HUES64 (cell line): ENCODE measurements around the gene MAST4.
A peak's percentile ranks its signal among the peaks of the same experiment; 100 is the strongest.
"Not testable (repeated sequence)": the region's sequence is repeated elsewhere in the genome, so short reads cannot be mapped to it uniquely, and the experiment has no call there.

Source experiments
- H3K27ac ChIP-seq: 2 replicates; pipeline ENCODE4 v1.7.0; 2013; ENCODE audit warnings: low read depth, low read length, inconsistent platforms
- H3K27me3 ChIP-seq: 2 replicates; pipeline ENCODE4 v1.6.1; 2013; ENCODE audit warnings: mild to moderate bottlenecking, low read length; ENCODE audit not compliant: insufficient read depth
- H3K36me3 ChIP-seq: 2 replicates; pipeline ENCODE4 v1.6.1; 2013; ENCODE audit warnings: mild to moderate bottlenecking, low read length; ENCODE audit not compliant: insufficient read depth
- H3K4me1 ChIP-seq: 2 replicates; pipeline ENCODE4 v1.6.1; 2013; ENCODE audit warnings: mild to moderate bottlenecking, low read length, moderate library complexity; ENCODE audit not compliant: insufficient read depth
- H3K4me3 ChIP-seq: 2 replicates; pipeline ENCODE4 v1.5.1; 2013; ENCODE audit warnings: mild to moderate bottlenecking, low read length, moderate library complexity
- H3K9ac ChIP-seq: 2 replicates; pipeline ENCODE4 v1.6.1; 2013; ENCODE audit warnings: mild to moderate bottlenecking, low read depth, low read length
- H3K9me3 ChIP-seq: 2 replicates; pipeline ENCODE4 v1.6.1; 2013; ENCODE audit warnings: low read depth, low read length; ENCODE audit not compliant: insufficient read depth
- WGBS: fragments of 150-250, 120-280 bp; methylation state at CpG from one replicate; pipeline ENCODE4 v1.1.7; 2013; ENCODE audit warnings: missing lambda C conversion rate; 5-methylcytosine and 5-hydroxymethylcytosine counted together

The MAST4 gene

DNA sequence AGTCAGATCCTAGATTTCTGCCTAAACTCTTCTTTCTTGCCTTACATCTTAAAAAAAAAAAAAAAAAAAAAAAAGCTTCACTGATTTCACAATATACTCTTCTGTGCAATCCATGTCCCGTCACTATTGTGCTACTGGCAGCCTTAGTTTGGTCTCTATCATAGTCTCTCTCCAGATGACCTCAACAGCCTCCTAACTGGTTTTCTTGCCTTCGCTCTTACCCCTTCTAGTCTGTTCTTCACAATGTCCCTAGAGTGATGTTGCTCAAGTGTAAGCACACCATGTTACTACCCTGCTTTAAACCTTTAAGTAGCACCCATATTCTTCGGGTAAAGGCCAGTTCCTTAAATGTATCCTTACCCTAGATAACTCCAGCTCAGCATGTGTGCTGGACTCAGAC lies 574.6 kb downstream of the MAST4 start:
- Histone ChIP-seq H3K9me3 (no peaks in the 10 kb centered on the region), H3K9ac (no peak overlapping the region), H3K27me3 (no peaks in the 10 kb centered on the region), H3K4me1 (0 out of 2 replicates have a peak, but pooled peaks cover 6% of the 10 kb centered on the region), H3K36me3 (no peaks in the 10 kb centered on the region), H3K4me3 (no peak overlapping the region), H3K27ac (no peak overlapping the region)
- WGBS = 96% methylated on average over 3 of the region's 3 CpGs

- H3K27ac ChIP-seq, H3K9ac ChIP-seq, H3K4me1 ChIP-seq, H3K36me3 ChIP-seq, H3K4me3 ChIP-seq, H3K9me3 ChIP-seq, H3K27me3 ChIP-seq: not testable (repeated sequence)
- WGBS = no CpG with 5 or more reads among the region's 2 CpGs
These were observed 577.2 kb downstream of the MAST4 start for GRCh38 chr5:67173351-67173750.

DNA sequence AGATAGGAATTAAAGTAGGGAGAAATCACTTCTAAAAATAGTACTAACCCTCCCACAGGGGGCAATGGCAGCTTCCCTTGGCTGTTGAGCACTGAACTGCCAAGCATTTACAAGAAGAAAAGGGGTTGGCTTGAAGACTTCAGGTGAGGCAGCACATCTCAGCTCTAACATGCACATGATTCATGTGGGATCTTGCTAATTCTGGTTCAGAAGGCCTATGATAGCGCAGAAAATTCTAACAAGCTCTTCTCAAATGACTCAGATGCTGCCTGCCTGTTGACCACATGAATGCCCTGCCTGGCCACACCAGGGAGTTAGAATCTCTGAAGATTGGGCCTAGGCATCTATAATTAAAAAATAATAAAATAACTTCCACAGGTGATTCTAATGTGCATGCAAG lies 577.8 kb downstream of the MAST4 start:
- 100% methylated on average over 1 of the region's 1 CpG for WGBS
- Histone ChIP-seq H3K27ac (no peak overlapping the region), H3K27me3 (no peaks in the 10 kb centered on the region), H3K9me3 (peaks cover 9% of the 10 kb centered on the region; the same call in 1 of the 2 replicates), H3K4me1 (no peaks in the 10 kb centered on the region), H3K36me3 (no peaks in the 10 kb centered on the region), H3K9ac (no peak overlapping the region), H3K4me3 (no peak overlapping the region)

GRCh38 chr5:67176936-67177335 lies 580.7 kb downstream of the MAST4 start:
- Histone ChIP-seq H3K27ac (no peak overlapping the region), H3K4me3 (no peak overlapping the region), H3K9me3 (peaks cover 9% of the 10 kb centered on the region; the same call in 1 of the 2 replicates), H3K9ac (no peak overlapping the region), H3K4me1 (peaks cover 7% of the 10 kb centered on the region), H3K27me3 (no peaks in the 10 kb centered on the region), H3K36me3 (no peaks in the 10 kb centered on the region)

DNA sequence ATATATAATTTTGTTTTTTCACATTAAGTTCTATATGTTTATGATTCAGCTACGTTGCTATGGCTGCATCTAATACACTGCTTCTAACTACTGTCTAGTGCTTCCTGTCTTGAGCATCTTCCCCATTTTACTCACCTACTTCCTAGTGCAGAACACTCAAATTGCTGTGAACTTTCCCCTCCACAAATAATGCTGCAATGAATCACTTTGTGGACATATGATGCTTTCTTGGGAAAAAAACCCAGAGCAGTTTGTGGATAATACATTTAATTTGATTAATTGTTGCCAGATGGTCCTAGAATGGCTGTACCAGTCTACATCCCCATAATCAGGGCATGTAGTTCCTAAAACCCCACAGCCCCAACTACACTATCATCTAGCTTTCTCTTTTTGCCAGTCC lies 581.9 kb downstream of the MAST4 start:
- Histone ChIP-seq H3K4me1 (peaks cover 19% of the 10 kb centered on the region), H3K4me3 (no peak overlapping the region), H3K9me3 (peaks cover 9% of the 10 kb centered on the region; the same call in 1 of the 2 replicates), H3K27ac (no peak overlapping the region), H3K27me3 (no peaks in the 10 kb centered on the region), H3K36me3 (no peaks in the 10 kb centered on the region), H3K9ac (no peak overlapping the region)
- 95% methylated on average over 1 of the region's 1 CpG for WGBS

DNA sequence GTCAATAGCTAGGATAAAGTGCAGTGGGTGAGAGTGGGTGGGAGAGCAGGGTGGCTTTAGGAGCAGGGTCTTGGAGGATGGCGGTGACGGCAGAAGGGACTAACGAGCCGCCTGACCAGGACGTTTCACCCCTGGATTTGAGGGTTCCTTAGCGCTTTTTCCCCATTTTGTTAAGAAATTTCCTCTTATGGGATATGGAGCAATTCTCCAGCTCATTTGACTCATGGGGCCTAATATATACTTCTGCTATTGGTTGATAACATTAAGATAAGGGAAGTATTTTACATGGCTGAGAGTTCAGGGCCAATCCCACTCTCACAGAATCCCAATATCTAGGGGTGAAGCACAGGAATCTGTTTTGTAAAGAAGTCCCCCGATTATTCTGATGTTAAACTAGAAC lies 582.8 kb downstream of the MAST4 start:
- Histone ChIP-seq H3K36me3 (no peaks in the 10 kb centered on the region), H3K27me3 (no peaks in the 10 kb centered on the region), H3K27ac (no peak overlapping the region), H3K4me3 (no peak overlapping the region), H3K9ac (no peak overlapping the region), H3K4me1 (peaks cover 21% of the 10 kb centered on the region), H3K9me3 (peaks cover 9% of the 10 kb centered on the region; the same call in 1 of the 2 replicates)
- 96% methylated on average over 7 of the region's 7 CpGs for WGBS

DNA sequence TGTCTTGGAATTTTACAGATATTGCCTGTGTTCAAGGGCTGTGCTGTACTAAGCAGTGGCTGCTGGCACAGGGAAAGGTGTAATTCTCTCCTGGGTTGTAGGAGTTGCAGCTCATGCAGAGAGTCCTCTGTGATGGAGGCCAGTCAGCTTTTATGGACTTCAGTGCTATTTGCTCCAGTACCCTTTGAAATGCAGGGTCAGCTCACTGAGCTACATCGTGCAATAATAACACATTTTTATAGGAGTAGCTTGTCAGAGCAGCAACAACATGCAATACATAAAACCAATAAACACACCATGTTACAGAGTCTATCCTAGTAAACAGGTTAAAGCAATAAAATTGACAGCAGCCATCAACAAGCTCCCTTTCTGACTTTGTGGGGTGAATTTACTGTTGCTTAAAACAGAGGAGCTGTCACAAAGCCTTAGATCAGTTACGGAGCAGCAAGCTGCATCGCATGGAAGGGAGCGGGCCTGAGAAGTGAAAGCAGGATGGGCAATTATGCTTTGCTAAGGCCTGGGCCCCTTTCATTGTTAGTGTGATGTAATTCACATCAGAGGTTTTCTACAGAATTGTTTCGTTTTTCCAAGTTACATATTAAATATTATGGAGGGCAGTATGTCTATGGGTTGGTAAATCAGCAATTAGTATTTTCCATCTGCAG lies 583.6 kb downstream of the MAST4 start:
- H3K9ac ChIP-seq = no peak overlapping the region
- peaks cover 9% of the 10 kb centered on the region; the same call in 1 of the 2 replicates for H3K9me3 ChIP-seq
- H3K27me3 ChIP-seq = no peaks in the 10 kb centered on the region
- no peak overlapping the region for H3K4me3 ChIP-seq
- no peaks in the 10 kb centered on the region for H3K36me3 ChIP-seq
- H3K27ac ChIP-seq = no peak overlapping the region
- 93% methylated on average over 5 of the region's 5 CpGs for WGBS
- H3K4me1 ChIP-seq = peaks cover 21% of the 10 kb centered on the region

GRCh38 chr5:67181648-67182221 lies 585.5 kb downstream of the MAST4 start:
- Histone ChIP-seq H3K9me3 (peaks cover 8% of the 10 kb centered on the region; the same call in 1 of the 2 replicates), H3K27me3 (no peaks in the 10 kb centered on the region), H3K4me1 (peaks cover 21% of the 10 kb centered on the region), H3K4me3 (no peak overlapping the region), H3K9ac (no peak overlapping the region), H3K27ac (peak overlapping the region; percentile 88; the same call in 1 of the 2 replicates), H3K36me3 (no peaks in the 10 kb centered on the region)
- 38% methylated on average over 5 of the region's 5 CpGs for WGBS

DNA sequence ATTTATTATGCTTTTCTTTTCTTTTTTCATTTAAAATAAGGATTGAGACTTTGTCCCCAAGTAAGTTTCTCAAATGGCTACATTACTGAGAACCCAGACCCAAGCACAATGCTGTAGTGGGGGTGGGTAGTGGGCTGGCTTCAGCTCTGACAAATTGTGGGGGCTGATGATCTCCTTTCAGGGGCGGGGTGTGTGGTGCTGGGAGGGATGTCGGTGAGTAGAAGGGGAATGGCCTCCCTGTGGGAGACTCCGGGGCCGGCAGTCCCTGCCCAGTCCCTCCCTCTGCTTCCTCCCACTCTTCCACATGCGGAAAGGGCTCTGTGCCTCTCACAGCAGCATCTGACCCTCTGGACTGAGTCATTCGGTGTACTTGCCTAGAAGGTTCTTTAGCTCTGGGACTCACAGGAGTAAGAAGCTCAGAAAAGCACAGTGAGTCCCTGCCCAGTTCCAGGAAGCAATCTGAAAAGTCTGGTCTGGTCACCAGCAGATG lies 586.2 kb downstream of the MAST4 start:
- Histone ChIP-seq H3K4me1 (peaks cover 21% of the 10 kb centered on the region), H3K36me3 (no peaks in the 10 kb centered on the region), H3K27ac (peak overlapping the region; percentile 88; the same call in 1 of the 2 replicates), H3K4me3 (no peak overlapping the region), H3K9ac (no peak overlapping the region), H3K9me3 (peaks cover 2% of the 10 kb centered on the region; the same call in 1 of the 2 replicates), H3K27me3 (no peaks in the 10 kb centered on the region)
- 18% methylated on average over 4 of the region's 6 CpGs for WGBS

DNA sequence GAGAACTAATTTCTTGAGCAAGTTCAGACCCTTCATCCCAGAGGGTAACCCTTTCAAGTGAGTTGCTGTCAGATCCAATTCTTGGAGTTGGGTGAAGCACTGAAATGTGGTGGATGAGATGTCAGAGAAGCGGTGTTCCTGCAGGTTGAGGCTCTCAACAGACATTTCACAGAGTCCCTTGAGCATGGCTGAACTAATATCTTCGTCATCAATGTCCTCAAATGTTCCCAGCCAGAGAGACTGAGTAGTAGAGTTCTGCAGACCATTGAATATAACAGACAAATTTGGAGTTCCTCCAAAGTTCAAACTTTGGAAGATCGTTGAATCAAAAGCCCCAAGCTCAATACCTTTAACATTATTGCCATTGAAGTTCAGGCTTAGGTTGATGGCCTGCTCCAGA lies 587.7 kb downstream of the MAST4 start:
- H3K4me3 ChIP-seq = no peak overlapping the region
- WGBS = 95% methylated on average over 3 of the region's 3 CpGs
- H3K27ac ChIP-seq = no peak overlapping the region
- H3K9ac ChIP-seq = no peak overlapping the region
- H3K27me3 ChIP-seq = no peaks in the 10 kb centered on the region
- H3K9me3 ChIP-seq = no peaks in the 10 kb centered on the region
- no peaks in the 10 kb centered on the region for H3K36me3 ChIP-seq
- peaks cover 21% of the 10 kb centered on the region for H3K4me1 ChIP-seq

DNA sequence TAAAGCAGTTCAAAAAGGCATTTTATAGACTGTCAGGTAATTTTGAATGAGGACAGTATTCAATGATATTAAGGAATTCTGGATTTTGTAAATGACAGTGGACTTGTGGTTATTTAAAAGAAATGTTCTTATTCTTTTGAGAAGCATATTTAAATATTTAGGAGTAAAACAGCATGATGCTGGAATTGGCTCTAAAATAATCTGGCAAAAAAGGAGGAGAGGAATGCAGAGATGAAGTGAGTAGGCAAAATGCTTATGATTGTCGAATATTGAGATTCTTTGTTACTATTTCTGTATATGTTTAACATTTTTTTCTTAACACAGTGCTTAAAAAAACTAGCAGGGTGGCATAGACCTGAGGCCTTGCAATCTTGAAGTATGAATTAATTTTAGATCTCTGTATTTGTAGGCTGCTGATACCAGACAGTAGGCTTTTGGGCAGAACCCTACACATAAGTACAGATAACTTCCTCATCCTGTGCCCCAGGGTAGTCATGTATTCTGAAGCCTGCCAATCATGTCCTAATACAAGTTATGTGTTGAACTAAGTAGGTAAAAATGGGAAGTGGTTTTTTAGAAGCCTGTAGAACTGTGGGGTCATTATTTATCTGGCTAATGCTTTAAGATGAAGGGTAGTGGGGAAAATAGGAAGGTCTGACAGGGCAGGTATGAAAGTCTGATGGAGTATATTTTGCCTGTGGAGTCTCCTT lies 591.0 kb downstream of the MAST4 start:
- H3K9ac ChIP-seq = no peak overlapping the region
- no peaks in the 10 kb centered on the region for H3K9me3 ChIP-seq
- WGBS = no CpG with 5 or more reads among the region's 1 CpG
- no peak overlapping the region for H3K27ac ChIP-seq
- H3K27me3 ChIP-seq = no peaks in the 10 kb centered on the region
- H3K4me1 ChIP-seq = peaks cover 25% of the 10 kb centered on the region
- no peaks in the 10 kb centered on the region for H3K36me3 ChIP-seq
- no peak overlapping the region for H3K4me3 ChIP-seq
